ENCODE measurements around the gene ZFC3H1. TPM values are rescaled to one million over a fixed set of nuclear protein-coding genes. Genes with fewer than 3 reads are reported as not detected.

The ZFC3H1 gene
- total RNA-seq, 1 experiment from 2014 or later = 53.4 TPM

GRCh38 chr12:71602761-71603577 is 60.7 kb downstream of the ZFC3H1 start:
- peaks cover 4% of the 10 kb centered on the region; the same call in 1 of the 2 replicates for H3F3A ChIP-seq (ENCODE audit: insufficient read depth, low read depth)
- no peak for DNase-seq
- intact Hi-C loops (cut with micrococcal nuclease; ENCODE audit: unreplicated experiment) = no loop called here

GRCh38 chr12:71601546-71601945 is 62.1 kb downstream of the ZFC3H1 start:
- Histone ChIP-seq H3K4me1 (replicated peaks; ENCODE audit: insufficient read depth) (no peaks in the 10 kb centered on the region), H3K27me3 (ENCODE audit: insufficient read depth, low read depth) (no peaks in the 10 kb centered on the region), H3K9me3 (ENCODE audit: insufficient read depth, low read depth) (no peaks in the 10 kb centered on the region), H2AFZ (no peak overlapping the region), H3K4me3 (no peak overlapping the region), H3K36me3 (ENCODE audit: low read depth) (no peaks in the 10 kb centered on the region), H3K27ac (no peak overlapping the region), H4K20me1 (ENCODE audit: insufficient read depth) (no peaks in the 10 kb centered on the region), H3F3A (ENCODE audit: insufficient read depth, low read depth) (peaks cover 4% of the 10 kb centered on the region; the same call in 1 of the 2 replicates), H3K9me2 (ENCODE audit: insufficient read depth) (no peaks in the 10 kb centered on the region), H3K79me2 (ENCODE audit: low read depth) (no peaks in the 10 kb centered on the region), H3K4me2 (no peak overlapping the region)
- ChIA-PET POLR2A (ENCODE audit: unreplicated experiment) (no interaction called here), CTCF (no interaction called here)
- BruUV-seq (replicated peaks) = no TSS peak
- intact Hi-C loops (cut with micrococcal nuclease; ENCODE audit: unreplicated experiment) = no loop called here
- no peak for DNase-seq
- no peak for TF ChIP-seq CTCF (conservative IDR thresholded peaks at IDR 0.05)
- TF ChIP-seq EZH2 (IDR thresholded peaks at IDR 0.05; ENCODE audit: low read depth) = no peak

More at GRCh38 chr12:71602761-71603577, 60.7 kb downstream of the ZFC3H1 start:
- Histone ChIP-seq H3K4me1 (replicated peaks; ENCODE audit: insufficient read depth) (no peaks in the 10 kb centered on the region), H3K4me2 (no peak overlapping the region), H3K36me3 (ENCODE audit: low read depth) (no peaks in the 10 kb centered on the region), H3K27me3 (ENCODE audit: insufficient read depth, low read depth) (no peaks in the 10 kb centered on the region), H2AFZ (no peak overlapping the region), H3K27ac (no peak overlapping the region), H3K9me2 (ENCODE audit: insufficient read depth) (no peaks in the 10 kb centered on the region), H4K20me1 (ENCODE audit: insufficient read depth) (no peaks in the 10 kb centered on the region), H3K9me3 (ENCODE audit: insufficient read depth, low read depth) (no peaks in the 10 kb centered on the region), H3K4me3 (no peak overlapping the region), H3K79me2 (ENCODE audit: low read depth) (no peaks in the 10 kb centered on the region)
- TF ChIP-seq CTCF (conservative IDR thresholded peaks at IDR 0.05) (no peak), EZH2 (IDR thresholded peaks at IDR 0.05; ENCODE audit: low read depth) (no peak)
- ChIA-PET CTCF (no interaction called here), POLR2A (ENCODE audit: unreplicated experiment) (no interaction called here)
- BruUV-seq (replicated peaks) = TSS peak; percentile 14

GRCh38 chr12:71599210-71599609 is 64.4 kb downstream of the ZFC3H1 start:
- BruUV-seq (replicated peaks) = no TSS peak
- Histone ChIP-seq H2AFZ (no peak overlapping the region), H3K27me3 (ENCODE audit: insufficient read depth, low read depth) (no peaks in the 10 kb centered on the region), H3K9me3 (ENCODE audit: insufficient read depth, low read depth) (no peaks in the 10 kb centered on the region), H3K79me2 (ENCODE audit: low read depth) (no peaks in the 10 kb centered on the region), H3K36me3 (ENCODE audit: low read depth) (no peaks in the 10 kb centered on the region), H3K9me2 (ENCODE audit: insufficient read depth) (no peaks in the 10 kb centered on the region), H3K4me3 (no peak overlapping the region), H3F3A (ENCODE audit: insufficient read depth, low read depth) (no peaks in the 10 kb centered on the region), H3K27ac (no peak overlapping the region), H4K20me1 (ENCODE audit: insufficient read depth) (no peaks in the 10 kb centered on the region), H3K4me1 (replicated peaks; ENCODE audit: insufficient read depth) (no peaks in the 10 kb centered on the region), H3K4me2 (no peak overlapping the region)
- intact Hi-C loops (cut with micrococcal nuclease; ENCODE audit: unreplicated experiment) = no loop called here
- TF ChIP-seq CTCF (conservative IDR thresholded peaks at IDR 0.05) (no peak), EZH2 (IDR thresholded peaks at IDR 0.05; ENCODE audit: low read depth) (no peak)
- DNase-seq = no peak
- POLR2A ChIA-PET (ENCODE audit: unreplicated experiment) = no interaction called here
- CTCF ChIA-PET = no interaction called here
